Common myeloid progenitor, CD34-positive (primary cell): ENCODE data around the gene UBR3.
A peak's percentile ranks its signal among the peaks of the same experiment; 100 is the strongest.
"Not testable (repeated sequence)": the region's sequence is repeated elsewhere in the genome, so short reads cannot be mapped to it uniquely, and the experiment has no call there.

ENCODE experiments used
- CTCF ChIA-PET: fragments of 350-600 bp; sonication (Branson Sonifier 250); formaldehyde crosslinking; loops from one replicate; lab custom pipeline; 2021; ENCODE audit warnings: antibody characterized with exemption; lab: Charles Lee
- POLR2A ChIA-PET: fragments of 350-600 bp; sonication (Branson Sonifier 250); formaldehyde crosslinking; loops from one replicate; lab custom pipeline; 2021; ENCODE audit warnings: antibody characterized with exemption; lab: Charles Lee
- DNase-seq, 3 donors: peaks; one replicate each; pipeline versions ENCODE4 v3.0.0 to v3.0.0-alpha.2; 2013
- H3K27ac ChIP-seq, 2 experiments: 1 replicate in 1 of 2; 2 replicates in 1 of 2; pipeline ENCODE4 v1.7.0; 2013; ENCODE audit warnings: inconsistent platforms in 2 of 2, low read length in 2 of 2, mild to moderate bottlenecking in 2 of 2, low read depth in 1 of 2, moderate library complexity in 1 of 2; ENCODE audit not compliant: severe bottlenecking in 2 of 2, insufficient read depth in 1 of 2, poor library complexity in 1 of 2
- H3K27me3 ChIP-seq, 5 experiments: replicated peaks in 2 of 5; 1 replicate in 3 of 5; 2 replicates in 2 of 5; pipeline versions ENCODE4 v1.6.1 to v1.7.0; 2013; ENCODE audit warnings: low read length in 4 of 5, mild to moderate bottlenecking in 2 of 5, moderate library complexity in 2 of 5, inconsistent platforms in 1 of 5; ENCODE audit not compliant: insufficient read depth in 5 of 5, control insufficient read depth in 4 of 5
- H3K36me3 ChIP-seq, 4 experiments: 1 replicate in 2 of 4; 2 replicates in 2 of 4; pipeline versions ENCODE4 v1.6.1 to v1.7.0; 2013; ENCODE audit warnings: low read length in 3 of 4, control low read depth in 1 of 4, mild to moderate bottlenecking in 1 of 4; ENCODE audit not compliant: control insufficient read depth in 4 of 4, insufficient read depth in 4 of 4
- H3K4me1 ChIP-seq, 4 experiments: 1 replicate in 3 of 4; 2 replicates in 1 of 4; pipeline versions ENCODE4 v1.6.1 to v1.7.1; 2013; ENCODE audit warnings: low read length in 3 of 4, mild to moderate bottlenecking in 3 of 4, control low read depth in 1 of 4, inconsistent platforms in 1 of 4, moderate library complexity in 1 of 4; ENCODE audit not compliant: control insufficient read depth in 4 of 4, insufficient read depth in 4 of 4; ENCODE audit errors: control extremely low read depth in 1 of 4
- H3K4me3 ChIP-seq, 7 experiments: 1 replicate in 4 of 7; 2 replicates in 3 of 7; pipeline versions ENCODE4 v1.5.1 to v1.7.0; 2013; ENCODE audit warnings: mild to moderate bottlenecking in 7 of 7, low read length in 6 of 7, moderate library complexity in 6 of 7, inconsistent platforms in 2 of 7, low read depth in 2 of 7, control low read depth in 1 of 7; ENCODE audit not compliant: insufficient read depth in 4 of 7, control insufficient read depth in 1 of 7; ENCODE audit errors: extremely low read depth in 1 of 7
- H3K9me3 ChIP-seq, 5 experiments: 1 replicate in 4 of 5; 2 replicates in 1 of 5; pipeline versions ENCODE4 v1.6.1 to v1.7.1; 2013; ENCODE audit warnings: low read length in 4 of 5, mild to moderate bottlenecking in 2 of 5, inconsistent platforms in 1 of 5, low read depth in 1 of 5, moderate library complexity in 1 of 5; ENCODE audit not compliant: control insufficient read depth in 4 of 5, insufficient read depth in 2 of 5; ENCODE audit errors: control extremely low read depth in 1 of 5
- WGBS: methylation state at CpG from one replicate; pipeline ENCODE4 v1.1.5; 2013; ENCODE audit not compliant: insufficient coverage; 5-methylcytosine and 5-hydroxymethylcytosine counted together

The UBR3 gene

DNA sequence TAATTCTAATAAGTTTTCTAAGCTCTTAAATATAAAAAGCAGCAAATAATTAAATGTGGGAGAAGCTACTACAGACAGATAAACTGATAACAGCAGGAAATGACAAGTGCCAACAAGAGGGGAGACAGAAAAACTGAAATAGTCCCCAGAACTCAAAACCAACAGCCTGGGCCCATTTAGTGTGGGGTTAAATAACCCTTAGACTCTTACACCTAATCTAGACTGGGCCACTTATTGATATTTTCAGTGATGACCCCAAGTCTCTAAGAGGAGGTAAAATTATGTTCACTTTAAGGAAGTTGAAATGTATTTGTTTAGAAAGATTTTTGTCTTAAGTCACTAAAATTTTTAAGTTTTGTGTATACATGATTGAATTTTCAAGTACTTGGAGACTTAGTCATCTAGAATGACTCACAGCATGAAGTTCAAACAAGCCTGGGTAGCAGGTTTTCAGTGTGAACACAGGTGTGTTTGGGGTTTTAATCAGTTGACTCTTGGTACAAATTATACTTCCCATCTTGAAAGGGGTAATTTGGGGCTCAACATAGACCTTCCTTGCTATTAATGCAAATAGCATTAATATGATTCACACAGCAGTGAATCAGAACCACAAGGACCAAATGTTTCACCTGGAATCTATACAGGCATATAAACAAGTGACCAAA is 295.8 kb downstream of the UBR3 start:
- no peak overlapping the region for H3K4me3 ChIP-seq
- H3K27ac ChIP-seq: no peak overlapping the region
- DNase-seq: no peak
- peaks cover 0 to 13% (median 2%) of the 10 kb centered on the region in 5 experiments for H3K9me3 ChIP-seq
- ChIA-PET CTCF (no interaction called here), POLR2A (no interaction called here)
- no peaks in the 10 kb centered on the region for H3K36me3 ChIP-seq
- H3K27me3 ChIP-seq: no peaks in the 10 kb centered on the region
- H3K4me1 ChIP-seq: no peaks in the 10 kb centered on the region

DNA sequence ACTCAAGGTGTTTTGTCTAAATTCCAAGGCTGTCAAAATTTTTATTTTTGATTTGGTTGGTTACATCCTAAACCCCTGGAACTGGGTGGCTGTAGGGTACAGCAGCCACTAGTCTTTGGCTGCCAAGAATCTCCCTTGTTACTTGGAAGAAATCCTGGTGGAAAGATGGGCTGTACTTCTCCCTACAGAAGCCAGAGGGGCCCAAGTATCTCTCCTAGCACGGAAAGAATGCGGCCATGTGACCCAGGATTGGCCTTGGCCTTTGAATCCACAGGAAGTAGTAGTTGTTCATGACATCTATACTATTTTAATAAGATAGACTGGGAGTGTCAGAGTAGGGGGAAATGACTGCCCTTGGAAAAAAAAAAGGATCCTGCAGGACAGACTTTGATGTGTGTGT is 296.3 kb downstream of the UBR3 start:
- POLR2A ChIA-PET: no interaction called here
- Histone ChIP-seq H3K4me1 (no peaks in the 10 kb centered on the region), H3K27ac (no peak overlapping the region), H3K4me3 (no peak overlapping the region), H3K9me3 (peaks cover 0 to 13% (median 2%) of the 10 kb centered on the region in 5 experiments), H3K27me3 (no peaks in the 10 kb centered on the region), H3K36me3 (no peaks in the 10 kb centered on the region)
- CTCF ChIA-PET: no interaction called here
- no peak for DNase-seq
- WGBS: no CpG with 5 or more reads among the region's 2 CpGs

DNA sequence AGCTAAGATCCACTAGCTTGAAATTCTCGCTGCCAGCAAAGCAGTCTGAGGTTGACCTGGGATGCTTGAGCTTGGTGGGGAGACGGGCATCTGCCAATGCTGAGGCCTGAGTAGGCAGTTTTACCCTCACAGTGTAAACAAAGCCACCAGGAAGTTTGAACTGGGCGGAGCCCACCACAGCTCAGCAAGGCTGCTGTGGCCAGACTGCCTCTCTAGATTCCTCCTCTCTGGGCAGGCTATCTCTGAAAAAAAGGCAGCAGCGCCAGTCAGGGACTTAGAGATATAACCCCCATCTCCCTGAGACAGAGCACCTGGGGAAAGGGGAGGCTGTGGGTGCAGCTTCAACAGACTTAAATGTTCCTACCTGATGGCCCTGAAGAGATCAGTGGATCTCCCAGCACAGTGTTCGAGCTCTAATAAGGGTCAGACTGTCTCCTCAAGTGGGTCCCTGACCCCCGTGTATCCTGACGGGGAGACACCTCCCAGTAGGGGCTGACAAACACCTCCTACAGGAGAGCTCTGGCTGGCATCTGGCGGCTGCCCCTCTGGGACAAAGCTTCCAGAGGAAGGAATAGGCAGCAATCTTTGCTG is 299.0 kb downstream of the UBR3 start:
- DNase-seq: peak in 2 of 3 donors; percentile 29 to 62

More for the DNA sequence above, 299.0 kb downstream of the UBR3 start:
- CTCF ChIA-PET, H3K4me3 ChIP-seq, POLR2A ChIA-PET, H3K27ac ChIP-seq, H3K36me3 ChIP-seq, H3K9me3 ChIP-seq, H3K27me3 ChIP-seq, H3K4me1 ChIP-seq: not testable (repeated sequence)
- WGBS: 99% methylated on average over 7 of the region's 8 CpGs
